Measurements from ENCODE around the gene RGS2.

DNA sequence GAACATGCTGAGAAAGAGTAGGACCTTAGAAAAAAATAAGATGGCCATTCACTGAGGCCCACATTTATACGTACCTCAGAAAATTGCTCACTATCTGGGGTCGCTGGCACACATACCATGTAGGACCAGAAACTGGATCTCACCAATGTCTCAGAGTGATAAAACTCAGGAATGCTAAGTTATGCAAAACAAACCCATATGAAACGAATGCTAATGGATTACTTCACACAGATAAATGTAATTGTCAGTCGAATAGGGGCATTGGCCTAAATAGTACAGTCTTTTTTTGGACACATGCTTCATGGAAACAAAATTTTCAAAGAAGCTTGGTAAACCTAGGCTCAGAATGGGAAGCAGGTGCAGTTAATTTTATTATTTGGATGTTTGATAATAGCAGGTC is 32.6 kb upstream of the RGS2 start:
- no peak for TF ChIP-seq EZH2phosphoT487 (conservative IDR thresholded peaks at IDR 0.05; ENCODE audit: low read length)
- TF ChIP-seq, protein P1, sequence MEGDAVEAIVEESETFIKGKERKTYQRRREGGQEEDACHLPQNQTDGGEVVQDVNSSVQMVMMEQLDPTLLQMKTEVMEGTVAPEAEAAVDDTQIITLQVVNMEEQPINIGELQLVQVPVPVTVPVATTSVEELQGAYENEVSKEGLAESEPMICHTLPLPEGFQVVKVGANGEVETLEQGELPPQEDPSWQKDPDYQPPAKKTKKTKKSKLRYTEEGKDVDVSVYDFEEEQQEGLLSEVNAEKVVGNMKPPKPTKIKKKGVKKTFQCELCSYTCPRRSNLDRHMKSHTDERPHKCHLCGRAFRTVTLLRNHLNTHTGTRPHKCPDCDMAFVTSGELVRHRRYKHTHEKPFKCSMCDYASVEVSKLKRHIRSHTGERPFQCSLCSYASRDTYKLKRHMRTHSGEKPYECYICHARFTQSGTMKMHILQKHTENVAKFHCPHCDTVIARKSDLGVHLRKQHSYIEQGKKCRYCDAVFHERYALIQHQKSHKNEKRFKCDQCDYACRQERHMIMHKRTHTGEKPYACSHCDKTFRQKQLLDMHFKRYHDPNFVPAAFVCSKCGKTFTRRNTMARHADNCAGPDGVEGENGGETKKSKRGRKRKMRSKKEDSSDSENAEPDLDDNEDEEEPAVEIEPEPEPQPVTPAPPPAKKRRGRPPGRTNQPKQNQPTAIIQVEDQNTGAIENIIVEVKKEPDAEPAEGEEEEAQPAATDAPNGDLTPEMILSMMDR (IDR thresholded peaks at IDR 0.05; ENCODE audit: insufficient read depth, low read length, poor library complexity, severe bottlenecking), result no peak
